IgD-negative memory B cell (primary cell): ENCODE results near the gene METAP1. TPM values are rescaled to one million over a fixed set of nuclear protein-coding genes. Genes with fewer than 3 reads are reported as not detected.

Experiments
- polyA plus RNA-seq: library from polyadenylated mRNA; unstranded; fragments of 300-500 nt; fragmentation: Illumina TruSeq; gene quantifications from one replicate; pipeline ENCODE4 v1.2.3, GENCODE V29; 2021

Gene METAP1
- polyA plus RNA-seq, 1 donor from 2014 or later = 27.1 TPM

Other genes with a start within 250 kb of the METAP1 start
- gene EIF4E, start 66.6 kb upstream of the METAP1 start, polyA plus RNA-seq = 66.7 TPM
- 84.5 TPM for gene ADH5, start 93.1 kb downstream of the METAP1 start, polyA plus RNA-seq
- gene ADH4, start 148.6 kb downstream of the METAP1 start, polyA plus RNA-seq = not detected
- not detected for gene ADH6, start 223.5 kb downstream of the METAP1 start, polyA plus RNA-seq